ENCODE measurements around the gene SLC35F4. TPM values are rescaled to one million over a fixed set of nuclear protein-coding genes. Genes with fewer than 3 reads are reported as not detected.

Gene SLC35F4
- total RNA-seq, 1 experiment from 2014 or later, result not detected

GRCh38 chr14:57755018-57755521, 110.8 kb downstream of the SLC35F4 start:
- Histone ChIP-seq H3K23me2 (ENCODE audit: insufficient read length, low read depth, low read length, poor library complexity, severe bottlenecking) (no peaks in the 10 kb centered on the region), H2BK5ac (ENCODE audit: insufficient read length, low read length) (no peak overlapping the region), H2BK120ac (ENCODE audit: low read depth, low read length, poor library complexity, severe bottlenecking) (no peak overlapping the region), H2AK5ac (ENCODE audit: insufficient read length, low read length) (no peak overlapping the region), H3K79me1 (ENCODE audit: insufficient read depth, low read depth, low read length, poor library complexity, severe bottlenecking) (no peaks in the 10 kb centered on the region), H4K8ac (replicated peaks; ENCODE audit: insufficient read length, low read depth, low read length) (no peak overlapping the region), H2BK15ac (ENCODE audit: low read depth, low read length) (no peak overlapping the region; the same call in 1 of the 2 replicates), H4K20me1 (ENCODE audit: control insufficient read depth, insufficient read depth, insufficient read length) (no peaks in the 10 kb centered on the region), H2BK12ac (ENCODE audit: insufficient read length, low read depth, low read length) (no peak overlapping the region), H3K9ac (ENCODE audit: extremely low read depth, insufficient read length, low read length) (no peak overlapping the region), H3T11ph (ENCODE audit: low read length) (no peak overlapping the region), H3K79me2 (ENCODE audit: insufficient read depth, low read length) (no peaks in the 10 kb centered on the region), H3K4me2 (ENCODE audit: insufficient read depth, insufficient read length, low read length) (no peak overlapping the region), H4K91ac (ENCODE audit: insufficient read length, low read depth, low read length) (no peak overlapping the region), H3K4me1 (ENCODE audit: insufficient read depth, low read length) (no peaks in the 10 kb centered on the region), H3K56ac (ENCODE audit: insufficient read length, low read depth, low read length) (no peak overlapping the region), H2BK20ac (ENCODE audit: low read depth, low read length, poor library complexity, severe bottlenecking) (peak overlapping the region; percentile 3), H3K9me3 (ENCODE audit: control insufficient read depth, low read depth, low read length) (no peaks in the 10 kb centered on the region), H3K23ac (ENCODE audit: insufficient read length, low read depth, low read length) (no peak overlapping the region), H3K4ac (ENCODE audit: low read depth, low read length) (no peak overlapping the region), H3K27ac (ENCODE audit: insufficient read length, low read depth, low read length) (no peak overlapping the region), H2AFZ (ENCODE audit: low read length) (no peak overlapping the region), H4K5ac (ENCODE audit: insufficient read length, low read depth, low read length) (no peak overlapping the region), H3K14ac (ENCODE audit: insufficient read depth, low read length) (no peak overlapping the region; the same call in 1 of the 2 replicates), H3K27me3 (ENCODE audit: insufficient read depth, low read length) (no peaks in the 10 kb centered on the region), H3K18ac (ENCODE audit: insufficient read length, low read depth, low read length) (no peak overlapping the region)
- Mint-ChIP-seq H3K4me1 (peaks cover 18 to 19% of the 10 kb centered on the region in 2 experiments), H3K4me3 (no peak overlapping the region), H3K27ac (peak overlapping the region in 1 of 3 experiments; percentile 91; a peak in 1 of 7 replicates), H3K36me3 (ENCODE audit: insufficient read depth in 1 of 3, low read depth in 3 of 3) (no peaks in the 10 kb centered on the region), H3K9me3 (no peaks in the 10 kb centered on the region), H3K27me3 (ENCODE audit: low read depth) (no peaks in the 10 kb centered on the region; the same call in 1 of the 2 replicates)
- TF ChIP-seq CTCF (conservative IDR thresholded peaks at IDR 0.05), result no peak
- no CpG with 5 or more reads among the region's 6 CpGs for WGBS (ENCODE audit: extremely low coverage, insufficient read length, low lambda C conversion rate)
- no peak for DNase-seq
